CD4-positive, alpha-beta T cell treated with Interleukin-6 at 100 ng/mL for 8 hours (primary cell): Measurements from ENCODE around the gene CERS6.

Experiments
- DNase-seq: peaks from one replicate; pipeline ENCODE4 v3.0.0-alpha.2; 2020; ENCODE audit warnings: mixed read lengths, low spot score

The CERS6 gene

GRCh38 chr2:168602846-168603401 lies 146.9 kb downstream of the CERS6 start:
- DNase-seq: no peak

- DNase-seq: no peak
These were observed 147.4 kb downstream of the CERS6 start for GRCh38 chr2:168603439-168603961.

DNA sequence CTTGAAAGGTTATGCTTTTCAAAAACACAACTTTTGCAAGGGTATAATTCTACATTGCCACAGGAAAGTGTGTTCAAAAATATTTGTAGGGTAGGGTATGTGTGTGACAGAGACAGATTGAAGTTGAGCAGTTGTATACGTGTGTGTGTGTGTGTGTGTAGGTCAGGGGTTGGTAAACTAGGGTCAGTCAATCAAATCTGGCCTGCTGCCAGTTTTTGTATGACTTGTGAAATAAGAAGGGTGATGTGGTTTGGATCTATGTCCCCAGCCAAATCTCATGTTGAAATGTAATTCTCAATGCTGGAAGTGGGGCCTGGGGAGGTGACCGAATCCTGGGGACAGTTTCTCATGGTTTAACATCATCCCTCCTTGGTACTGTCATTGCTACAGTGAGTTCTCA lies 148.2 kb downstream of the CERS6 start:
- DNase-seq: no peak

DNA sequence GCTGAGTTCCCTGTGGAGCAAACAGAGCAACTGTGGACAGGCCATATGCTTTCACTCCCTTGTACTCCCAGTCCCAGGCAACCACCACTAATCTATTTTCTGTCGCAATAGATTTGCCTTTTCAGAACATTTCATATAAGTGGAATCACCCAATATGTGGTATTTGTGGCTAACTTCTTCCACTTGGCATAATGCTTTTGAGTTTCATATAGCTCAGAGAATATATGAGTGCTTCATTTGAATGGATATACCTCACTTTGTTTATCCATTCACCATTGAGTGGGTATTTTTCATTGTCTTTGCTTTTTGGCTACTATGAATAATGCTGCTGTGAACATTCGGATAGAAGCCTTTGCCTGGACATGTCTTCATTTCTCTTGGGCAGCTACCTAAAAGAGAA lies 151.9 kb downstream of the CERS6 start:
- no peak for DNase-seq

DNA sequence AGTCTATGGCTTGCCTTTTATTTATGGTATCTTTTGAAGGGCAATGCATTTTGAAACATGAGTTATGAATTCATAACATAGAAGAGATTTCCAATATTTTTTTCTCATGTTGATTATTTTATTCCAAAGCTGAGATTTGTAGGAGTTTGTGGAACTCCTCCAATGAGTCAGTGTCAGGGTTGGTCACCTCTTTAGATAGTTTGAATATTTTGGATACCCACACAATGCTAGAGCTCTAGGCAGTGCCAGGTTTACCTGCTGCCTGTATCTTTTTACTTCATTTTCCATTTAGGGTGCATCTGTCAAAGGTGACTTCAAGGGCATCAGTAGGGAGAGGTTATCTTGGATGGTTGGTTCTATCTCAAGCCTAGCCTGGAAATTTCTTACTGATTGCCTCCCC lies 152.7 kb downstream of the CERS6 start:
- DNase-seq: no peak

GRCh38 chr2:168611091-168611490 lies 155.0 kb downstream of the CERS6 start:
- DNase-seq: no peak

DNA sequence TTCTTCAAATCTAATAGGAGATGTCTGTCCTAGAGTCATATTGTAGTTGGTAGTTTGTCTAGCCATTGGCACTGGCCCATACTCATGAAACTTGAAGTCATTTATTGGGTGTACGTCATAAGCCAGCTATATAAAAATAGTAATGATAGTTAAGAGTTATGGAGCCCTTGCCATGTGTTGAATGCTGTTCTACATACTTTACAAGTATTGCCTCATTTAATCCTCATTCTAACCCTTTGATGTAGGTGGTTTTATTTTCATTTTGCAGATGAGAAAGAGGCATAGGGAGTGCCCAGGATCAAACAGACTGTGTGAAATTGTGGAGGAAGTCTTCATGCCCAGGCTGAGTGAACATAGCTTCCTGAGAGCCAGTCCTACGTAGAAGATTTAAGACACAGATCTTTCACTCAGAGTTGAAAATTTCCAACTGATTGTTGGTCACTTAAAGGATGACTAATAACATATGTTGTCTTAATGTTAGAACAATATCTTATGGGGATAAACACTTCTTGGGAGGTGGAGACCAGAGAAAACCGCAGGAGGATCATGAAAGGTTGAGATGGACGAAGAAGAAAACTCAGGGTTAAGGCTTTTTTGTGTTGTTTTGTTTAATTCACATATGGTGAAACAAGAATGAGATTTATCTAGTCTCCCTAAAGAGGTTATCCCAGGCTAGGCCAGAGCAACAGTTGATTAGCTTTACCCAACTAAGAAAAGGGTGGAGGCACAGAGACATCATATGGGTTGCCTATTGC lies 156.0 kb downstream of the CERS6 start:
- DNase-seq: no peak

DNA sequence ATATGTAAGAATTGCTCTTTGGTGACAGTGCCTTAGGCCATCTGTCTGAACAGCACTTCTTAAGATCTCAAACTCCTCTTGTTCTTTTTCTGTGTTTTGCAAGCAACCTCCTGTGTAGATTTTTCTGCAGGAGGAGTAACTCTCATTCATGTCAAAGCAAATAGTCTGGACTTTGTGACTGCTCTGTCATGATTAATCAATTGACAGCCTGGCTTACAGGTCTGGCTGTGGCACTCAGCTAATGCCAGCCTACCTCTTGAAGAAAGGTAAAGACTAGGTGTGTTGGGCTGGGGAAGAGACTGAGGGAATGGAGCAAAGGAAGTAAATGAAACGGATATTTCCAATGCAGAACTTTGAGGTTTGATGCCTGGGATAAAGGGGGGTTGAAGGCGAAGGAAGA lies 156.6 kb downstream of the CERS6 start:
- DNase-seq: no peak

- DNase-seq: no peak
These were observed 157.5 kb downstream of the CERS6 start for GRCh38 chr2:168613551-168613950.

- no peak for DNase-seq
These were observed 158.3 kb downstream of the CERS6 start for GRCh38 chr2:168614172-168615018.

GRCh38 chr2:168620554-168620953 lies 164.5 kb downstream of the CERS6 start:
- DNase-seq: no peak

DNA sequence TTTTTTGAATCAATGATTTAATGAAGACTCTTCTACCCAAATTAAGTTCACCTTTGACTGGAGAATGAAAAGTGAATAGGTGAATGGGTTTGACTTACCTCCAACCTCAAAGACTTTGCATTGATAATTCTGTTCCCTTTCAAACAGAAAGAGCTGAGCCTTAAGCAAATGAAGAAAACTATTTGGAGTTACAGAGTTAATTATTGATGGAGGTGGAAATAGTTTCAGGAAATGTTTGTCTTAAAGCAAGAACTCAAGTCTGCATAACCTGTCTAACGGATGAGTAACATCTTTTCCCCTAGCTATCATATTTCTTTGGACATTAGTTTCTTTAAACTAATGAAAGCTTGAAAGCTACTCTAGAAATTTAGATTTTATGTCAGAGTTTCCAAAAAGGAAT lies 166.5 kb downstream of the CERS6 start:
- no peak for DNase-seq

DNA sequence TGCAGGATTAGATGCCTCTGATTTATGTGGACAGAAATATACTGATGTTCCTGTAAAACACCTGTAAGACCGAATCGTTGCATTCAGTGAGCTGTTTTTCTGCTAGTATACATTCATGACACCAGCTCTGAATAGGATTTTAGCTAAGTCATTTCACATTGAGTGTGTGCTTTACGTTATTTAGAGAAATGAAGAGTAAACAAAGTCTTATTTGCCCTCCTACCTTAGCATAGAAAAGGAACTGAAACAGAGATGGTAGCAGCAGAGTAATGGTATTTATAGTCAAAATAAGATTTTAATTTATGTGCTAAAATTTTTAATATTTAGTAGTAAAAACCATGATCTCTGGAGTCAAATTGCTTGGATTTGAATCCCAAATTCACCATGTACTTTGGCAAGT lies 168.0 kb downstream of the CERS6 start:
- no peak for DNase-seq

DNA sequence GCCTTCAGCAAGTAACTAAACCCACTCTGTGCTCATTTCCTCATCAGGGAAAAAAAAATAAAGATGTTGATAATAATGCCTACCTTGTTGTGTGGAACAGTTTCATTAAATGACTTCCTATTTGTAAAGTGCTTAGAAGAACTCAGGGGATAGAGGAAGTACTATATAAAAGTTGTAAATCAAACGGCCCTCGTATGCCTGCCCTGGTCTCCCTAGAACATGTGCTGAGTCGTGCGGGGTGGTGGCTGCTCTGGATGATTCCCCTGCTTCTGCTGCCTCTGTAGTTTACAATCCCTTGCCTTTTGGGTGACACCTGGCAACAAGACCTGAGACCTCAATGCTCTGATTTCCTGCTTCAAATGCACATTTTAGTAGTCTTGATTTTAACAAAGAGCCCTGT lies 170.0 kb downstream of the CERS6 start:
- no peak for DNase-seq

- no peak for DNase-seq
These were observed 170.6 kb downstream of the CERS6 start for GRCh38 chr2:168626647-168627046.

GRCh38 chr2:168632709-168633121 lies 176.6 kb downstream of the CERS6 start:
- no peak for DNase-seq

GRCh38 chr2:168633200-168633599 lies 177.1 kb downstream of the CERS6 start:
- DNase-seq: no peak

DNA sequence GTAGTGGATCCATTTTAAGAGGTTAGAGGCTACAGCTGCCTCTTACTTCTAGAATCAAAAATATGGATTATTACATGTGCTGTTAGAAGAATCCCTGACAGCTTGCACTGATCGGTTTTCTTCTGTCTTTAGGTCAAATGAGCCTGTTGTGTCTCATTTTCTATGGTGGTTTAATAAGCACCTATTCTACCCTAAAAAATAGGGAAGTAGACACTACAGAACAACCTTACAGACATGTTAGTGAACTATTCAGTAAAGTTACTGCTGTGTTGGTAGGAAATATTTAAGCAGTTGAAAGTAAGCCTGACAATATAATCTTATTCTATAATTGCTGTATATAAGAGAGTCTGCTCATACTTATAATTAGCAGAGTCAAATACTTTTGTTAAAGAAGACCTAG lies 177.8 kb downstream of the CERS6 start:
- DNase-seq: no peak

DNA sequence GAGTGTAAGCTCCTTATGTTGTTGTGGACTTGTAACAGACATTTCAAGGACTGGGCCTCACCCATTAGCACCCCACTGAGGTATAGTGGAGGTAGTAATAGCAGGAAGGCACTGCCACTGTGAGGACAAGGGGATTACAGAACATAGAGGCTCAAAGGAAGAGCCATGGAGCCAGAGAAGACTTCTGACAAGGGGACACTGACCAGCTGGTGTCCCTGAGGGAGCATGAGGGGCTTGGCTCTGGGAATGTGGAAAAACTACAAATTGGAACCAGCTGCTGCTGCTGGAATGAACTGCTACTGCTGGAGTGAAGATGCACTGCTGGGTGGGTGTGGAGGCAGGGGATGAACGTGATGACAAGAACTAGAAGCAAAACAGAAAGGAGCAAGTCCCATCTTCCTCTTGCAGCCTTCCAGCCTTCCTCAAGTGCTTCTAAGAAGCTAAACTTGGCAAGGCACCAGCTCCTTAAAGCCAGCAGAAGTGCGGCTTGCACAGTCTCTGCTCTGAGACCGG lies 179.0 kb downstream of the CERS6 start:
- DNase-seq: no peak

GRCh38 chr2:168639018-168639417 lies 182.9 kb downstream of the CERS6 start:
- no peak for DNase-seq

DNA sequence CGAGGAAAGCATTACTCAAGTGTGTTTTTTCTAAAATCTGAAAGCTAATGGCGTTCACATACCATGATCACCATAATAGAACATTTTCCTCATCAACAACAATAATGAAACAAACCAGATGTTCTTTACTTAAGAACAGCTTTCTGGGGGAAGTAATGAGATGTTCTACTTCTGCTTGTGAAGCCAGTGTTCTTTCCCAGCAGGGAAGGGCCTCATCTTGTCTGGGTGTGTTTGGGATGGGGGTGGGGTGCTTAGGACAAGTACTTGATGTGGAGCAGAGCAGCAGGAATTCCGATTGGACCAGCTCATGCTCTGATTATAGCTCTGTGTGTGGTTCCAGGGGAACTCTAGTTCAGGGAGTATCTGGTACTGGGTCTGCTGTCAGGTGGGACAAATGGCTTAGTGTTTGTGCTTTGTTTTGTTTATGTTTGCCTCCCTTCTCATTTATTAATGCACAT lies 183.4 kb downstream of the CERS6 start:
- DNase-seq: no peak

DNA sequence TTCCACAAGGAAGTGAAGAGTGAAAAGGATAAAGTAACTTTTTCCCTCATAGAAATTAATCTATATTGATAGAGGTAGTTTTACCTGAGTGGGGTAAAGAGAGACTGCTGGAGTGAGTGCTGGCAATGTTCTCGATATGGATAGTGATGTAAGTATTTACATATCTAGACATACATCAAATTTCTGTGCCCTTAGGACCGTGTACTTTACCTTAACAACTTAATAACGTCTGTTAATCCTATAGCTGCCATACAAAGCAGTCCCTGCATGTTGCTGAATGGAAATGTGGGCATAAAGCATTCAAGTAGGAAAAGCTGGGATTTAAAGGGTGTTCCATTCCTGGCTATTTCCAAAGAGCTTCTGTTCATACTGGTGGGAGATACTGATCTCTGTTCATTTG lies 184.0 kb downstream of the CERS6 start:
- DNase-seq: no peak

DNA sequence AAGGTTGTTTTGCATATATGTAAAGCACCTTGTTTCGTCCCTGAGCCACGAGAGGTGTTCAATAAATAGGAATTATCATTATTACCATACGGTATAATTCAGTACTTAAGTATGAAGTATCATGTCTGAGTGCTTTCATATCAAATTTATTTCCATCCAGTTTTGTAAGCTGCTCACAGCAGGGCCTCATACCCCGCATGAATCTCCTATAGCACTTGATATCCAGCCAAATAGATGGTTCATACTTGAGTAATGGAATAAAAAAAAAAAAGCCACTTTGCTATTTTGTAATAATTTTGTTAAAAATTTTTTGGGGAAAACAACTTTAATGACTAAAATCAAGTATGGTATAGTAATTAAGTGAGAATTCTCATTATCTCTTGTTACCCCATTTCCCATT lies 185.6 kb downstream of the CERS6 start:
- no peak for DNase-seq
